ENCODE data around the gene PIP5K1C. TPM values are rescaled to one million over a fixed set of nuclear protein-coding genes. Genes with fewer than 3 reads are reported as not detected.

PIP5K1C gene
- total RNA-seq, 1 experiment from 2014 or later: 26.9 TPM

- intact Hi-C loops (cut with micrococcal nuclease): no loop called here
- Histone ChIP-seq H3K27me3 (ENCODE audit: insufficient read depth, low read length) (no peaks in the 10 kb centered on the region), H3K36me3 (ENCODE audit: control insufficient read depth in 1 of 2, insufficient read depth in 2 of 2, low read length in 2 of 2) (no peaks in the 10 kb centered on the region), H3K9me3 (ENCODE audit: control insufficient read depth in 1 of 2, insufficient read depth in 1 of 2, low read depth in 1 of 2, low read length in 2 of 2) (no peaks in the 10 kb centered on the region), H3K4me2 (ENCODE audit: low read length) (no peak overlapping the region), H3K9me2 (ENCODE audit: insufficient read depth) (no peaks in the 10 kb centered on the region), H3K27ac (ENCODE audit: low read depth, low read length) (no peak overlapping the region), H3K79me2 (ENCODE audit: insufficient read depth, low read length) (no peaks in the 10 kb centered on the region), H4K20me1 (ENCODE audit: insufficient read depth) (no peaks in the 10 kb centered on the region), H3K4me3 (replicated peaks in 1 of 2; ENCODE audit: low read depth in 1 of 2, low read length in 2 of 2) (no peak overlapping the region), H3K9ac (ENCODE audit: low read length) (no peak overlapping the region), H3K4me1 (ENCODE audit: control insufficient read depth in 1 of 2, insufficient read depth in 2 of 2, low read length in 2 of 2) (no peaks in the 10 kb centered on the region), H2AFZ (ENCODE audit: low read depth, low read length, poor library complexity, severe bottlenecking) (no peak overlapping the region)
- BruUV-seq (replicated peaks): no TSS peak
- ChIA-PET POLR2A (no interaction called here), CTCF (no interaction called here), RAD21 (ENCODE audit: low non-redundant PET in 1 of 2, low total read pairs in 2 of 2, uncharacterized antibody in 2 of 2, unreplicated experiment in 2 of 2) (no interaction called here)
- ATAC-seq (peak; percentile 85), DNase-seq (ENCODE audit: low read depth, low spot score) (no peak)
- no peak for TF ChIP-seq CBX3 (IDR thresholded peaks at IDR 0.05; ENCODE audit: low read depth)
- TF ChIP-seq ZBTB33 (IDR thresholded peaks at IDR 0.05; ENCODE audit: extremely low read depth, insufficient replicate concordance, low read length): no peak
- TF ChIP-seq RAD21 (IDR thresholded peaks at IDR 0.05; ENCODE audit: low read depth): no peak
- no peak for TF ChIP-seq ATF3 (IDR thresholded peaks at IDR 0.05)
- TF ChIP-seq ZFX (IDR thresholded peaks at IDR 0.05): no peak
- TF ChIP-seq FOSL1 (IDR thresholded peaks at IDR 0.05; ENCODE audit: low read depth): no peak
- no peak for TF ChIP-seq POLR2AphosphoS5 (IDR thresholded peaks at IDR 0.05; ENCODE audit: low read depth, low read length)
Measured at GRCh38 chr19:3743486-3743885, 43.2 kb upstream of the PIP5K1C start.

- no peaks in the 10 kb centered on the region for H3K79me2 ChIP-seq (ENCODE audit: insufficient read depth, low read length)
- H4K20me1 ChIP-seq (ENCODE audit: insufficient read depth): no peaks in the 10 kb centered on the region
- no peak for TF ChIP-seq RAD21 (IDR thresholded peaks at IDR 0.05; ENCODE audit: low read depth)
- intact Hi-C loops (cut with micrococcal nuclease): no loop called here
- no peaks in the 10 kb centered on the region for H3K9me2 ChIP-seq (ENCODE audit: insufficient read depth)
- ChIA-PET RAD21 (ENCODE audit: low non-redundant PET in 1 of 2, low total read pairs in 2 of 2, uncharacterized antibody in 2 of 2, unreplicated experiment in 2 of 2) (no interaction called here), POLR2A (no interaction called here), CTCF (no interaction called here)
- no peak overlapping the region for H3K9ac ChIP-seq (ENCODE audit: low read length)
- H3K4me2 ChIP-seq (ENCODE audit: low read length): no peak overlapping the region
- no peaks in the 10 kb centered on the region for H3K4me1 ChIP-seq (ENCODE audit: control insufficient read depth in 1 of 2, insufficient read depth in 2 of 2, low read length in 2 of 2)
- no peak overlapping the region for H3K27ac ChIP-seq (ENCODE audit: low read depth, low read length)
- no TSS peak for BruUV-seq (replicated peaks)
- H3K36me3 ChIP-seq (ENCODE audit: control insufficient read depth in 1 of 2, insufficient read depth in 2 of 2, low read length in 2 of 2): peaks cover 0 to 3% of the 10 kb centered on the region in 2 experiments; a peak in 1 of 4 replicates
- H3K9me3 ChIP-seq (ENCODE audit: control insufficient read depth in 1 of 2, insufficient read depth in 1 of 2, low read depth in 1 of 2, low read length in 2 of 2): no peaks in the 10 kb centered on the region
- H3K27me3 ChIP-seq (ENCODE audit: insufficient read depth, low read length): no peaks in the 10 kb centered on the region
- no peak overlapping the region for H2AFZ ChIP-seq (ENCODE audit: low read depth, low read length, poor library complexity, severe bottlenecking)
- DNase-seq (ENCODE audit: low read depth, low spot score): no peak
- no peak for ATAC-seq
- no peak overlapping the region for H3K4me3 ChIP-seq (replicated peaks in 1 of 2; ENCODE audit: low read depth in 1 of 2, low read length in 2 of 2)
Measured at GRCh38 chr19:3740431-3740830, 40.2 kb upstream of the PIP5K1C start.
